OCI-LY3 (cell line): ENCODE data around the gene MAP1LC3B.

Source experiments
- H2AFZ ChIP-seq: fragments of 200-600, 300-600 bp; shearing (Covaris generic); 2 replicates; pipeline ENCODE4 v1.6.0; 2014; ENCODE audit warnings: antibody characterized with exemption, low read depth, low read length
- H3K27ac ChIP-seq: fragments of 200-600, 300-600 bp; sonication (generic); 2 replicates; pipeline ENCODE4 v1.5.1; 2014; ENCODE audit warnings: mild to moderate bottlenecking, low read length, moderate library complexity, mixed read lengths
- H3K27me3 ChIP-seq: fragments of 200-600, 300-600 bp; sonication (generic); 2 replicates; pipeline ENCODE4 v1.6.1; 2014; ENCODE audit warnings: low read depth, low read length, mixed read lengths
- H3K36me3 ChIP-seq: fragments of 200-600, 300-600 bp; sonication (generic); replicated peaks from 2 replicates; pipeline ENCODE3; 2014; ENCODE audit warnings: low read depth, low read length, mixed read lengths
- H3K4me1 ChIP-seq: fragments of 300-600, 200-600 bp; sonication (generic); 2 replicates; pipeline ENCODE4 v1.6.1; 2014; ENCODE audit warnings: low read length, mixed read lengths
- H3K4me2 ChIP-seq: fragments of 200-600, 300-600 bp; sonication (generic); 2 replicates; pipeline ENCODE4 v1.6.1; 2014; ENCODE audit warnings: low read length, mixed read lengths
- H3K4me3 ChIP-seq: fragments of 300-600, 200-600 bp; sonication (generic); 2 replicates; pipeline ENCODE4 v1.5.1; 2014; ENCODE audit warnings: antibody characterized with exemption, mild to moderate bottlenecking, low read length, moderate library complexity
- H3K79me2 ChIP-seq: fragments of 300-600, 200-600 bp; shearing (Covaris generic); 2 replicates; pipeline ENCODE4 v1.6.1; 2014; ENCODE audit warnings: mild to moderate bottlenecking, low read length, mixed read lengths
- H3K9ac ChIP-seq: fragments of 300-600, 200-600 bp; shearing (Covaris generic); 2 replicates; pipeline ENCODE4 v1.6.0; 2014; ENCODE audit warnings: mild to moderate bottlenecking, low read length, moderate library complexity
- H3K9me3 ChIP-seq: fragments of 200-600, 300-600 bp; shearing (Covaris generic); 2 replicates; pipeline ENCODE4 v1.6.1; 2014; ENCODE audit warnings: low read length, mixed read lengths; ENCODE audit not compliant: insufficient read depth
- H4K20me1 ChIP-seq: fragments of 200-600, 300-600 bp; sonication (generic); 2 replicates; pipeline ENCODE4 v1.6.1; 2016; ENCODE audit warnings: low read length, mixed read lengths; ENCODE audit not compliant: insufficient read depth
- CTCF ChIP-seq: fragments of 200-600, 300-600 bp; sonication (generic); IDR thresholded peaks from 2 replicates; pipeline ENCODE4 v1.5.1; 2014; ENCODE audit warnings: antibody characterized with exemption, low read length, low read depth
- EZH2phosphoT487 ChIP-seq: fragments of 200-600 bp; shearing (Covaris generic); IDR thresholded peaks from 2 replicates; pipeline ENCODE4 v1.6.1; 2018; ENCODE audit warnings: antibody characterized with exemption, mixed run types, low read depth

The MAP1LC3B gene

GRCh38 chr16:87414251-87414680, 22.1 kb downstream of the MAP1LC3B start:
- TF ChIP-seq CTCF, result no peak
- TF ChIP-seq EZH2phosphoT487, result no peak
- H3K36me3 ChIP-seq, result no peaks in the 10 kb centered on the region
- no peaks in the 10 kb centered on the region for H3K27me3 ChIP-seq
- H3K4me1 ChIP-seq, result 0 out of 2 replicates have a peak, but pooled peaks cover 3% of the 10 kb centered on the region
- no peak overlapping the region for H2AFZ ChIP-seq
- 0 out of 2 replicates have a peak, but pooled peaks cover 3% of the 10 kb centered on the region for H4K20me1 ChIP-seq
- no peak overlapping the region for H3K9ac ChIP-seq
- H3K79me2 ChIP-seq, result no peaks in the 10 kb centered on the region
- H3K27ac ChIP-seq, result no peak overlapping the region
- H3K4me2 ChIP-seq, result no peak overlapping the region
- no peaks in the 10 kb centered on the region for H3K9me3 ChIP-seq
- no peak overlapping the region for H3K4me3 ChIP-seq

- 0 out of 2 replicates have a peak, but pooled peaks cover 3% of the 10 kb centered on the region for H4K20me1 ChIP-seq
- no peak for TF ChIP-seq CTCF
- no peak for TF ChIP-seq EZH2phosphoT487
Measured at GRCh38 chr16:87415441-87415840, 23.3 kb downstream of the MAP1LC3B start.

GRCh38 chr16:87416826-87417527, 24.8 kb downstream of the MAP1LC3B start:
- no peak overlapping the region for H3K4me2 ChIP-seq
- H3K9ac ChIP-seq, result no peak overlapping the region
- no peak overlapping the region for H2AFZ ChIP-seq
- no peak overlapping the region for H3K4me3 ChIP-seq
- 0 out of 2 replicates have a peak, but pooled peaks cover 3% of the 10 kb centered on the region for H4K20me1 ChIP-seq
- 0 out of 2 replicates have a peak, but pooled peaks cover 3% of the 10 kb centered on the region for H3K4me1 ChIP-seq
- no peaks in the 10 kb centered on the region for H3K79me2 ChIP-seq
- H3K27ac ChIP-seq, result no peak overlapping the region
- no peaks in the 10 kb centered on the region for H3K27me3 ChIP-seq
- H3K9me3 ChIP-seq, result no peaks in the 10 kb centered on the region
- peak; percentile 67 for TF ChIP-seq CTCF
- TF ChIP-seq EZH2phosphoT487, result no peak
- H3K36me3 ChIP-seq, result no peaks in the 10 kb centered on the region

More at GRCh38 chr16:87415441-87415840, 23.3 kb downstream of the MAP1LC3B start:
- Histone ChIP-seq H2AFZ (no peak overlapping the region), H3K4me3 (no peak overlapping the region), H3K79me2 (no peaks in the 10 kb centered on the region), H3K9ac (no peak overlapping the region), H3K4me2 (no peak overlapping the region), H3K36me3 (no peaks in the 10 kb centered on the region), H3K4me1 (0 out of 2 replicates have a peak, but pooled peaks cover 3% of the 10 kb centered on the region), H3K27ac (no peak overlapping the region), H3K9me3 (no peaks in the 10 kb centered on the region), H3K27me3 (no peaks in the 10 kb centered on the region)

GRCh38 chr16:87417528-87417910, 25.4 kb downstream of the MAP1LC3B start:
- Histone ChIP-seq H3K27ac (no peak overlapping the region), H3K79me2 (no peaks in the 10 kb centered on the region), H4K20me1 (0 out of 2 replicates have a peak, but pooled peaks cover 3% of the 10 kb centered on the region), H3K4me2 (no peak overlapping the region), H2AFZ (no peak overlapping the region), H3K9ac (no peak overlapping the region), H3K4me1 (0 out of 2 replicates have a peak, but pooled peaks cover 3% of the 10 kb centered on the region), H3K4me3 (no peak overlapping the region), H3K36me3 (no peaks in the 10 kb centered on the region), H3K27me3 (no peaks in the 10 kb centered on the region), H3K9me3 (no peaks in the 10 kb centered on the region)
- no peak for TF ChIP-seq EZH2phosphoT487
- TF ChIP-seq CTCF, result no peak
